KG1 (cell line): ENCODE results near the gene GRXCR1.

Experiments
- DNase-seq: peaks from one replicate; lab custom pipeline; 2025; lab: John Stamatoyannopoulos, UW

The GRXCR1 gene

GRCh38 chr4:42928582-42928981, 36.1 kb downstream of the GRXCR1 start:
- DNase-seq: no peak

DNA sequence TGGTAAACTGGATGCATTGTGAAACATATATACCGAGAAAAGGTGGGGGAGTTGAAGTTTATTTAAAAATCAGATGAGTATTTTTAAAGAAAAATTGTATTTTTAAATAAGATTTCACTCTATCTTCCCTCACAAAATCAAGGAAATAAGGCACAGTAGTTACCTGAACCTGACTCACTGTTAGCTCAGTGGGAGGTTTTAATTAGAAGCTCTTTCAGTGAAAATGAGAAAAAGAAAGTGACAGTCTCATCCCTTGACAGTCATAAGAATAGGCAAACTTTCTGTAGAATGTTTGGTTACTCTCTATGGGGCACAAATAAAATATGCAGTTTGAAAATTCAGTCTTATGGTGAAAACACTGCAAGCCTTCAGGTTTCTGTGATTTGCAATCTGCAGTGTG, 49.7 kb downstream of the GRXCR1 start:
- DNase-seq: no peak

- DNase-seq: no peak
Measured at GRCh38 chr4:42945874-42946273, 53.4 kb downstream of the GRXCR1 start.

DNA sequence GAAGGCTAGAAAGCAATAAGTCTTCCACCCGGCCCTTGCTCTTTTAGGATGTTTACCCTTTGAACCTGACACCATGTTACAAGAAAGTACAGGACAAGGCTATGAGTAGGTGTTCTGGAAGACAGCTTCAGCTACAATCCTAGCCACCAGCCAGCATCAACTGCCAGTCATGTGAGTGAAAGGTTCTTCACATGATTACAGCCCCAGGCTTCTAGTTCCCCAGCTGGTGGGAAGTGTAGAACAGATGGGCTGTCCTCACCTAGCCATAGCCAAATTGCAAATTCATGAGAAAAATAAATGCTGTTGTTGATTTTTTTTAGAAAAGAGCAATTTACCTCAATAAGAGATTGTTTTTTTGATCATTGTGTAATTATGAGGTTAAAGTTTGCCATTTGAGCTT, 60.8 kb downstream of the GRXCR1 start:
- no peak for DNase-seq

- no peak for DNase-seq
Measured at GRCh38 chr4:42954963-42955669, 62.6 kb downstream of the GRXCR1 start.

GRCh38 chr4:42955746-42956505, 63.4 kb downstream of the GRXCR1 start:
- no peak for DNase-seq

DNA sequence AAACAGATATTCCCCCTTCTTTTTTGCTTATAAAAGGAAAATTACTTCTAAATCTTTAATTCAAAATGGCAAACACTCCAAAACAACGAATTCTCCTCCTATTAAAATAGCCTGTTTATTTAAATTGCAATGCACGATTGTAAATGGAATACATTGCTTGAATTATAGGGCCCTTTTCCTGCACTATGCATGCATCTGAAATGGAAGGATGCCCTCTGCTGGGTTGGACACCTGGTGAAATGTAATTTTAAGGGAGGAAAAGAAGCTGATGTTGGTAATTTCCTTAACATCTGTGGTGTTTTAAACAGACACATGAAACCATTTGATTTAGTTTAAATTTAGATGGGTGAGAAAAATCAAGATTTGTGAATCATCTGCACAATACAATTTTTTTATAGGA, 72.8 kb downstream of the GRXCR1 start:
- no peak for DNase-seq

GRCh38 chr4:42985976-42986375, 93.5 kb downstream of the GRXCR1 start:
- DNase-seq: no peak

DNA sequence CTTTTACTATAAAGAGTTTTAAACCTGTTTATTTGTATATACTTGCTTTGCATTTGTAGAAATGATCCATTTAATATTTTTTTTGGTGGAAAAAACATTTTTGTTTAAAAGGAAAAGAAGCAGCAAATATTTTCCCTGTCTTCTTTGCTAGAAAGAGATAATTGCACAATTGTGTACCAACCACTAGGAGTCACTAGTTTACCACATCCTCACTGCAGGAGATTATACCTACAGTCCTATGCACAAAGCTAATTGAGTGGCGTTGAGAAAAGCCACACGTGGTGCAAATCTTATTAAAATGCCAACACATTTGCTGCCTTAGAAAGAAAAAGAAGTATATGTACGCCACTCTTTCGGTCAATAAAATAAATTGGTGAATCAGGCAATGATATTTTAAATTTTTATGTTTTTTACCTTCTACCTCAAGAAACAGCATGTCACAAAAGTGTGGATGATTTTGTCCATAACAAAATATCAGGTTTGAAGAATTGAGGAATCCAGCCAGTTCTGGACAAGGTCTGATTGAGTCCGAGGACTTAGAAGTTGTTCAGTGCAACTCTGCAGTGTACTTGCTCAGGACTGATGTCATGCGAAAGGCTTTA, 102.9 kb downstream of the GRXCR1 start:
- no peak for DNase-seq

- no peak for DNase-seq
Measured at GRCh38 chr4:43008793-43009192, 116.3 kb downstream of the GRXCR1 start.

- DNase-seq: no peak
Measured at GRCh38 chr4:43014256-43014655, 121.7 kb downstream of the GRXCR1 start.

DNA sequence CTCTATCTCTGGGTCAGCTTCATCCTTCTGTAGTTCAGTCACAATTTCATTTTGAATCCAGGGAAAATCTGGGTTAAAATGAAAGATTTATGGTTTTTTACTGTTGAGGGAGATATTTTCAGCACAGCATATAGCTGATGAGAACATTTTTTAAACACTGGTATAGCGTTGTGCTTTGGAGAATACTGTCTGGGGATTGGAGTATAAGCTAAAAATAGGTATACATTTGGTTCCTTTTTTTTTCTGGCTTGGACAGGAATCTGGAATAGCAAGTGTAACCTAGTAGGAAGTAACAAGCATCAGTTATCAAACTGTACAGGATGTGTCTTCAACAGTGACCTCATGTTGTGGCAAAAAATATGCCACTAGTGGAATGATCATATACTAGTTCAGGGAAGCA, 149.1 kb downstream of the GRXCR1 start:
- DNase-seq: no peak

DNA sequence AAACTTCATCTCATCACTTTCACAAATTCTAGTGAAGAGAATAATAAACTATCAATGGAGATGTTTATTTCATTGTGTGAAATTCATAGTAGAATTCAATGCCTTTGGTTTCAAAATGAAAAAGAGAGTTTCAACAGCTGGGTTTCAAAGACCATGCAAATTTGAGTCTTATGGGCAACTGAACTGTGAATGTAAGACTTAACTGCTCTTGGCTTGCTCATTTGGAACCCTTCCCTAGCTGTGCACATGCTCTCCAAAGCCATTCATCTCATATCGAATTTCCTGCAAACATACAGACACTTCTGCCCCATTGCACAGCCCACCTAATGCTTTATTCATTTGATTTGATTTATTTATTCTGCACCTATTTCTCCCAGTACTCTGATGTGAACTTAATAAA, 154.5 kb downstream of the GRXCR1 start:
- no peak for DNase-seq

DNA sequence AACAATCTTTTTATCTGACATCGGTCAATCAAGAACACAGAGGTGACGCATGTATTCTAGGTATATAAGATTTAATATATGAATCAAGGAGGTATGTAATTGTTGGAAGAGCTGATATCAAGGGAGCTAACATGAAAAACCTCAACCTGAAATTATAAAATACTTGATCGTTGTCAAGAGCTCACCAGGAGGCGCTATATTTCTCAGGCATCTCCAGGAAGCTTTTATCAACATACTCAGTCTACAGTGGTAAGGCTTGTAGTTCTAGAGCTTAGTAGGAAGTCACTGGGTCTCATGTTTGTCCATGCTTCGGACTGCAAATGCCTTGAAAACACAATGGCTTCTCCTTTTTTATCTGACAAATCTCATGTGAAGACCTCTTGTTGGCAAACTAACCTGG, 156.1 kb downstream of the GRXCR1 start:
- DNase-seq: no peak

GRCh38 chr4:43049326-43049725, 156.8 kb downstream of the GRXCR1 start:
- no peak for DNase-seq

GRCh38 chr4:43066415-43066814, 173.9 kb downstream of the GRXCR1 start:
- no peak for DNase-seq

DNA sequence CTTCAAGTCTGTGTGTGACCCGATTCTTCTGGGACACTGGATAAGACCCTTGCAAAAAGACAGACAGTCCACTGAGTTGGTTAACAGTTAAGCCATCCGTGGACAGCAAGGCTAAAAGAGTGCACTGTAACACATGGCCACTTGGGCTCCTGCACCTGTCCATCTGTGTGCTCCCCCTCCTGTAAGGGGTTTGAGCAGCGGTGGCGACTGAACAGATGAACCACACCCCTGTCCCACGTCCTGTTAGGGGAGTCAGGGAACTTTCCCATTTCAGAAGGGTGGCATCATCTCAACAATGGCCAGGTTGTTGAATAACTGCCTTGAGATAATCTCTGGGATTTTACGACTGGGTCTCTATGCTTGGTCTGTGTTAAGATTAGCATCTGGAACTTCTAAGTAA, 178.6 kb downstream of the GRXCR1 start:
- DNase-seq: no peak
